Measurements from ENCODE around the gene ARHGAP20.

ARHGAP20 gene

DNA sequence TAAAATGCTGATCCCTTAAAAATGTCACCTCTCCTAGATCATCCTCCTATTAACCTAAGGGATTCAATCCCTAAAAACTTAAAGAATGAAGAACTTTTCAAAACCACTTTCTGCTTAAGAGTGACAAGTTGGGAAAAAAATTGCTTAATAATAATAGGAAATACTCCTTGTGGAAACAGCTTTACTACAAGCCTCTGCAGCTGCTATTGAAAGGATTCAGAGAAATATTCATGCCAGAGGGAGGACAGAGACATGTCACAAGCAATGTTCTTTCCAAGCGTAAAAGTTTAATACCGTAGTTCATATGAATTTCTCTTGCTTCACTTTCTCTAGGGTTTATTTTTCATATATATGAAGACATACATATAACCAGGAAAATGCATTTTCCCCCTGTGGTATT, 98.2 kb downstream of the ARHGAP20 start:
- DNase-seq (ENCODE audit: low read depth in 2 of 2) = no peak

DNA sequence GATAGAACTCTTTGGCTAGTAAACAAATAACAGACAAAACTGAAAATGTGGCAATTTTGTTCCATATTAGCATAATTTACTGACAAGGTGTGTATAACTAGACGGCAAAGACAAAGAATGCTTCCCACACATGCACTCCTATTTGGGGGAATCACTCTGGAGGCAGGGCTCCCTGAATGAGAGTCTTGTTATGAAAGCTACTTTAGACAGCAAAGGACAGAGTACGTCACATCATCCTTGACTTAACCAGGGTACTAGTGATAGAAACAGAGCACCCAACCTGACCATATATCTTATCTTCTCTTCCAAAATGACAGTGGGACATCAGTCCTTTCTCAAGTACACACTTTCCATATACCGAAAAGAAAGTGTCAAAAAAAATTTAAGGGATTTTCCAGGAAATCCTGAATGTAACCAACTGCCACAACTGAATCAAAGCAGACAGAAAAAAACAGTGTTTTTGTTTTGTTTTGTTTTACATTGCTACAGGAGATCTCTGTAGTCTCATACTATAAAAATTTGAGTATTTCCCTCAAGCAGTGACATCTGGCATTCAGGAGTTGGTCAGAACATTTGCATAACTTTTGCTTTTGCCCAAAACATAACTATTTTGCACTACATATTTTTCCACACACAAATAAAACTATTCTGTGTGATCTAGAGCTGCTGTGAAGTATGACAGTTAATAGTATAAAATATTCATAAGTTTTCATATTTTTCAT, 98.9 kb downstream of the ARHGAP20 start:
- DNase-seq (ENCODE audit: low read depth in 2 of 2) = no peak

- no peak for DNase-seq (ENCODE audit: low read depth in 2 of 2)
Measured at GRCh38 chr11:110606415-110606814, 105.8 kb downstream of the ARHGAP20 start.

DNA sequence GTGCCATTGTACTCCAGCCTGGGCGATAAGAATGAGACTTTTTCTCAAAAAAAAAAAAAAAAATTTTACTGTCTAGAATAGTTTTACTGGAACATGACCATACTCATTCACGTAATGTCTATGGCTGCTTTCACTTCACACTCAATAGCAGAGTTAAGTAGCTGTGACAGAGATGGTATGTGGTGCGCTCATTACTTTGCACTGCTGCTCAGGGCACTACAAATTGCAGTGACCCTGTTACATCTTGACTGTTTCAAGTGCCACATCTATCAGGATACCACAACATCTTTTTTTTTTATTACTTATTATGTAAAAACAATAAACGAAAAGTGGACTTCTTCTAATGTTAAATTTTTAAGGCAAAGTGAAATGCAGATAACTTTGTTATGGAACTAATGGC, 110.3 kb downstream of the ARHGAP20 start:
- DNase-seq (ENCODE audit: low read depth in 2 of 2) = no peak

GRCh38 chr11:110600322-110600721, 111.9 kb downstream of the ARHGAP20 start:
- no peak for DNase-seq (ENCODE audit: low read depth in 2 of 2)

DNA sequence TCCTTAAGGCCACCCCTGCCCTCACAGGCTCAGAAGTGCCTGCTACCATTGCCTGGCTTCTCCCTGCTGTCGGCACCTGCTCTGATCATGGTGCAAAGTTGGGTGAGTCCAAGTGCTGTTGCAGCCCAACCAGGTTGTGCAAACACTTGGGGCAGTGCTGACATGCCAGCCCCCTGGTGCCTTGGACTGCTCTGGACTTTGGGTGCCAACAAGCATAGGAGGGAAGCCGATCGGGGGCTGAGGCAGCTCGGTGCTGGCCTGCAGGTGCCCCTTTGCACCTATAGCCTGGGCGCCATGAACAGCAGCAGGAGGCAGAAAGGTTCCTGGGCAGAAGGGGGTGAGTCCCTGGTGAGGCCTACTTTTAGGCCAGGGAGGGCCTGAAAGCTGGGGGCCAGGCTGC, 113.0 kb downstream of the ARHGAP20 start:
- DNase-seq (ENCODE audit: low read depth in 2 of 2) = no peak

DNA sequence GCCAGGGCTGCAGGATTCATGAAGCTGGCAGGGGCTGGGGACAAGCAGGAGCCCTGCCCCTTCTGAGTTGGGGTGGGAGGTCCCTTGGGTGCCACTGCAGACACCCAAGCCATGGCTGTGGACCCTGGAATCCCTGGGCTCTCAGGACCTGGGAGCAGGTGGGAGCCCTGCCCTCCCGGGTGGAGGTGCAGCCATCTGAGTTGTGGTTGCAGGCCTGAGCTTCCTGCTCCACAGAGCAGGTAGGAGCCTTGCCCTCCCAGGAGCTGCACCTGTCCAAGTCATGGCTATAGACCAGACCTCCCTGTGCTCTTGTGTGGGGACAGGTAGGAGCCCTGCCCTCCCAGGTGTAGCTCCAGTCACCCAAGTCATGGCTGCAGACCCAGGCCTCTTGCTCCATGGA, 113.5 kb downstream of the ARHGAP20 start:
- DNase-seq (ENCODE audit: low read depth in 2 of 2) = no peak

- DNase-seq (ENCODE audit: low read depth in 2 of 2) = no peak
Measured at GRCh38 chr11:110587972-110588371, 124.3 kb downstream of the ARHGAP20 start.

GRCh38 chr11:110587129-110587528, 125.1 kb downstream of the ARHGAP20 start:
- no peak for DNase-seq (ENCODE audit: low read depth in 2 of 2)

DNA sequence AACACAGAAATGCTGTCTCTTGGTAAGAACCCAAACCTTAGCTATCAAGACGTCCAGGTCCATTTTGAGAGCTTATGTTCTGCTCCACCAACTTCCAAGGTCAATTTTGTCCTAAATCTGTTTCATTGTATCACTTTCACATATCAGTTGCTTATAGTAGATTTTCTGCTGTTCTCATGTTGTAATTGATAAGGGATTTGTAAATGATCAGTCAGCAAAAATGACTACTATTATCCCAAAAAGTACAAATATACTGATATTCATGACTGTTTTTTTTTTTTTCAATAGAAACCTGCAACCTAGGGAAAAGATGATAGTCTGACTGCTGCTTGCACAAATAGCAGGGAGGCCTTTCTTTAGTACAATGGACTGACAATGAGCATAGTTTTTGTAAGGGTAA, 128.1 kb downstream of the ARHGAP20 start:
- DNase-seq (ENCODE audit: low read depth in 2 of 2) = no peak

DNA sequence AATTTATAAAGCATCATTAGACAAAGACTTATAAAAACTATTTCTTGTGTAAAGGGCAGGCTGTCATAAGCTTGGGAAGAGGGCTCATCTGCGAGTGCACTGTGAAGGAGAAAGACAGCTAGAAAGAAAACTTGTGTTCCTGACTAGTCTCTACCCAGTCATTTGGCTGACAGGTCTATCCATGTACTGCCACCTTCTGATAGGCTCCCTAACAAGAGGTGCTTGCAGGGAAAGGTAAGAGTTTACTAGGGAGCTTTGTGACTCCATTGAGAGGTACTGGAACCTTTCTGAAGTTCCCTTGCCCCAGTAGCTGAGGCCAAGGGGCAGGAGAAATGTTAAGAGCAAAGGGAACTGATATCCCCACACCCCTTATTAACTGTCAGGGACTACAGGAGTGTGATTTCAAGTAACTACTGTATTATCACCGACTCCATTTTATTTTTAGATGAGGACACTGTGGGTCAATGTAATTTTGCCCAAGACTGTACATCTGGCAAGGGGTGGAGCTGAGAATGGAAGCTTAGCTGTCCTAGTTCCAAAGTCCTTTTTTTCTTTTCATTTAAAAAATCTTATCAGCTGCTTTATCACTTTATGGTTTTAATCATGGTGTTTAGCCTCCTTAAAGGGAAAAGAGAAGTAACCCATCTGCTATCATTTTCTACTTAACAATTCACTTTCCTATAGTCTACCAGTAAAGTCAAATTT, 129.4 kb downstream of the ARHGAP20 start:
- no peak for DNase-seq (ENCODE audit: low read depth in 2 of 2)

- no peak for DNase-seq (ENCODE audit: low read depth in 2 of 2)
Measured at GRCh38 chr11:110580571-110580970, 131.7 kb downstream of the ARHGAP20 start.

DNA sequence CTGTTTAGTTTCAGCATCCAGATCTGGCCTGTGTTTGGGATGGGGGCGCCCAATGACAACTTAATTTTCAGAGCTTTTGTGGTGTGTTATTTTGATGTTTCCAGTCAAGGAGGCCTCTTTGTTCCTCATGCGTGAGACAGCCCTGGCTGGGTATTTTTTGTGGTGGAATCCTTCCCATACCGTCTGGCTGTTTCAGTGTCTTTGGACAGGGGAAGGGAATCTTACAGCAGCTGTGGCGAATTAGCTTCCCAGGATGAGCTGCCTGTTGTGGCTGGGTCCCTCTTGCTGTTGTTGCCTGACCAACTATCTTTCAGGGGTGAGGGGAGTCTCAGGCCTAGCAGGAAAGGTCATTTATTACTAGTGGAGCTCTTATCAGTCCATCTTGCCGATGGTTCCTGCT, 138.8 kb downstream of the ARHGAP20 start:
- DNase-seq (ENCODE audit: low read depth in 2 of 2) = no peak

- no peak for DNase-seq (ENCODE audit: low read depth in 2 of 2)
Measured at GRCh38 chr11:110571081-110571720, 141.0 kb downstream of the ARHGAP20 start.

DNA sequence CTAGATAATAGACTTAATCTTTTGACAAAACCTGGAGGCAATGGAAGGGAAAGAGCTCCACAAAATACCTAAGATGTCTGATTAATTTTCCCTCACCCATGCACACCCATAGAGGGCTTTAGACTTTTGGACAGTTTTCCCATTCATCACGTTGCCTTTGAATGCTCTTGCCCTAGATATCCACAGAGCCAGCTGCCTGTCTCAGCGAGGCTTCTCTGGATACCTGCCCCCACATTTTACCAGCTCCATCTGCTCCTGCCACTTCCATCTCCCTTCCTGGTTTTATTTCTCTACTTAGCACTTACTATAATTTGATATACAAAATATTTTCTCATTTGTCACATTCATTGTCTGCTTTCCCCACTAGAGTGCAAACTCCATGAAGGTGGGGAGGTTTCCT, 145.7 kb downstream of the ARHGAP20 start:
- no peak for DNase-seq (ENCODE audit: low read depth in 2 of 2)

DNA sequence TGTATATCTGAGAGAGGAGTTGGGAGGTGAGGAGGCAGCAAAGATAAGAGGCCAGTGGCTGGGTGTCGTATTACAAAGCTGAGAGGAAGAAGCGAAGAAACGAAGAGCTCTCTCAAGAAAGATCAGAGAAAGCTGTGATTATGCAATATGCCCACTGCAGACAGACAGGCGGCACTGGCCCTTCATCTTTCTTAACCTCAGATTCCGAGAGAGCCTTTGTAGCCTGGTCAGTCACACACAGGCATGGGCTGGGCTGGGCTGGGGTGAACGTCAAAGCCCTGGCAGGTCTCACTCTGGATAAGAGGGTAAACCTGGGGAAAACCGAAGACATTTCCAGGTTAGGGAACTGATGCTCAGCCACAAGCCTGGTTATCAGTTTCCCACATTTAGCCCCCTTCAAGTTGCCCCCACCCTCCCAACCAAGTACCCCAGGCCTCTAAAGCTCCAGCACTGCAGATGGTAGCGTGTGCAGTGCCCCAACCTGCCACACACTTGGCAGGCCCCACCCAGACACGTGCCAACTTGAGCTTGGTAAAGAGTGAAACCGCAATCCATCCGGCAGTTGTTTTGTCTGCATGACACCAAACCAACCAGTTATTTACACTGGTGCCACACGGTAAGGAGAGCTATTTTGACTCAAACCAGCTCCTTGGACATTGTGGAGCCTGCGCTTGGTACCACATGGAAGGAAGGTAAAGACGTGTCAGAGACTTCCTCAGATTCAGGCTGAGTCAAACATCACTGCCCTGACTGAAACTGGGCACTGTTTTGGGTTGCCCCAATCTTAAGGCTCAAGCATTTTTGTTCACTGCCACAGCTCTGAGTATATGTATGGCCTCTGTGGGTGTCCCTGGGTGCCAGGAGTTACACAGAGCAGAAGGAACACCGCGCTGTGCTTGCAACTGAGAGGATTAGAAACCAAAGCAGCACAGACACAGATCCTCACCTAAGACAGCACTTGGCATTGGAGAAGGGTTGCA, 146.6 kb downstream of the ARHGAP20 start:
- no peak for DNase-seq (ENCODE audit: low read depth in 2 of 2)

DNA sequence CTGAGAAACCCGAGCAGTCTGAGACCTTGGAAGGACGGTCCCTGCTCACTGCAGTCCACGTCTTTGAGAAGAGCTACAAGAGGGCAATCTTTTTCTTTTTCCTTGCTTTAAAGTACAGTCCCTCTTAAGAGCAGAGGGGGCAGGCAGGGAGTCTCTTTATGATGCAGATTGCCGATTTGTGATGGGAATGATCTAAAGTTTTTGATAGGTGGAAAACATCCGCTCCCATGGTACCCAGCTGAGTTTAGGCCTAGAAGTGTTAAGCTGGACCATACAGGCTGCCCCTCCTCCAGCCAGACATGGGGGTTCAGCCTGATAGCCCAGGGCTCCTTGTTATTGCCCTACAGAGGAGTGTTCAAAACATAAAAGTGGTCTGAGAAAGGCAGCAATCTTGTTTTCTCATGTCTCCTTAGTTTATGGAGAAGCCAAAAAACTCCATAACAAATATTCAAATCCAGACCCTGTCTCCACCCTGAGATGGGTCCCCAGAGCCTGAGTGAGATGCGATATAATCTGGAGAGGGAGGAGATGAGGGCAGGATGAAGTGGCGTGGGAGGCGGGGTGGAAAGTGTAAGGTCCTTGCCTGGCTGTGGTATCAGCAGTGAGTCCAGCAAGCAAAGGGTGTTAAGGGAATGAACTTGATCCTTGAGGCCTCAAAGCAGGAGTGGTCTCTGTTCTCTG, 147.4 kb downstream of the ARHGAP20 start:
- DNase-seq (ENCODE audit: low read depth in 2 of 2) = no peak

GRCh38 chr11:110544779-110545178, 167.5 kb downstream of the ARHGAP20 start:
- no peak for DNase-seq (ENCODE audit: low read depth in 2 of 2)

GRCh38 chr11:110538154-110538553, 174.1 kb downstream of the ARHGAP20 start:
- no peak for DNase-seq (ENCODE audit: low read depth in 2 of 2)

DNA sequence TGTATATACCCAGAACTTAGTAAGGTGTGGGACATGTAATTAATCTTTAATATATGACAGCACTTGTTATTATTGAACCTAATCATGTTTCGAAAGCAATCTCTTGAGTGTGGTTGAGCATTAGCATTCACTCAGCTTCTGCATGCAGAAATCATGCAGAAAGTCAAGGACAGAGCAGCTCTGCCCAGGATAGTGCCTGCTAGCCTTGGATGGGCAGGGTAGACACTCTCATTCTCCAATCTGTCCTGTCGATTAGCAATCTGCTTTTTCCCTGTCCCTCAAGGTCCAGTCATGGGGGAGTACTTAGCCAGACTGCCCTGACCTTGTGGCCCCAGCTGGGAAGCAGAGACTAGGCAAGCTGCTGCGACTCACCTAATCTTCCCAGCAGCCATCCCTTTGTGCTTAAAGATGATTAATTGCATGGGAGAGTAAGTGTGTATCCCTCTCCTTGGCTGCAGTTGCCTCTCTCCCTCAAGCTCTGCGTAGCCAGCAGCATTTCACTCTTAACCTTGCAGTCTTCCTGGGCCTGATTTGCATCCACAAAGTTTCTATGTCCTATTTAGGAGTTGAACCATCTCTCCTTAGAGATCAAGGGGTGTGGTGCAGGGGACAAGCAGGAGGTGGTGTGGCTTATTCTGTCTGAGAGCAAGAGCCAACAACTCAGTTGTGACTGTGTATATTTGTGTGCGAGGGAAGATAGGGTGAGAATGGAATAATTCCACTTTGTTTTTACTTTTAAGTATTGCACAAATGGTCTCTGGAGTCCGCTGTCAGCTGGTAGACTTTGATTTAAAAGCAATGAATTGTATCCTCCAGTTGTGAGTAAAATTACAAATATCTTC, 181.1 kb downstream of the ARHGAP20 start:
- DNase-seq (ENCODE audit: low read depth in 2 of 2) = no peak
